ENCODE results near the gene NEDD9.

- TF ChIP-seq EP300 (IDR thresholded peaks at IDR 0.05; ENCODE audit: borderline replicate concordance in 1 of 2, control insufficient read depth in 1 of 2, low read depth in 2 of 2, low read length in 2 of 2) (peak in 1 of 2 experiments; percentile 65; a peak in 1 of 4 replicates), MXI1 (IDR thresholded peaks at IDR 0.05; ENCODE audit: low read depth, low read length) (peak; percentile 75; the same call in 1 of the 2 replicates), HDGF (IDR thresholded peaks at IDR 0.05) (no peak)
These were observed 43.1 kb upstream of the NEDD9 start for GRCh38 chr6:11275598-11275997.

Measured in GM12878 (cell line).